Measurements from ENCODE around the gene PIN4. TPM values are rescaled to one million over a fixed set of nuclear protein-coding genes. Genes with fewer than 3 reads are reported as not detected.
"Not testable (repeated sequence)": the region's sequence is repeated elsewhere in the genome, so short reads cannot be mapped to it uniquely, and the experiment has no call there.

PIN4 gene
- polyA plus RNA-seq, 3 donors from 2014 or later, result 33.2 to 46.4 (median 33.3) TPM

DNA sequence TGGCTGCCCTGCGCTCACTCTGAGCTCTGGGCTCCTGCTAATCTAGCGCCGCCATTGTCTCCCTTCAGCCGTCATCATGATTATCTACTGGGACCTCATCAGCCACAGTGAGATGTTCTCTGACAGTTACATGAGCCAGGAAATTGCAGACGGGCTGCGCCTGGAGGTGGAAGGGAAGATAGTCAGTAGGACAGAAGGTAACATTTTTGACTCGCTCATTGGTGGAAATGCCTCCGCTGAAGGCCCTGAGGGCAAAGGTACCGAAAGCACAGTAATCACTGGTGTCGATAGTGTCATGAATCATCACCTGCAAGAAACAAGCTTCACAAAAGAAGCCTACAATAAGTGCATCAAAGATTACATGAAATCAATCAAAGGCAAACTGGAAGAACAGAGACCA lies 21.8 kb upstream of the PIN4 start:
- Mint-ChIP-seq H3K9me3 (no peaks in the 10 kb centered on the region), H3K4me1 (no peaks in the 10 kb centered on the region), H3K27ac (no peak overlapping the region), H3K36me3 (no peaks in the 10 kb centered on the region), H3K4me3 (no peak overlapping the region), H3K27me3 (ENCODE audit: low read depth in 3 of 3) (peaks cover 2 to 7% (median 5%) of the 10 kb centered on the region in 3 donors)
- no peak for DNase-seq

DNA sequence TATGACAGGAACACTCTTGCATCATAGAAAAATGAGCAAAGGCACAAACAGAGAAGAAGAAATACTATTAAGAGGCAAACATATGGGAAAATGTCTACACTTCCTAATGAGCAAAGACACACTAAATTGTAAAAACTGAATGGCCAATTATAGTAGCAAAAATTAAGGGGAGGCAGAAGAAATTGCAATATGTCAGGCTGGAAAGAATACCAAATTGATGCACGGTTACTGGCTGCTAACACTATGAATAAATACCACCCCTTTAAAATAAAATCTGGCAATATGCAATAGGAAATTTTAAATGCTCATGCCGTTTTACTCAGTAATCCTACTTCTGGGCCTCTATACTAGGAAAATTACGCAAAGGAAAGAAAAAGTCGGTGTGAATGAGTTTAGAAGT lies 16.0 kb upstream of the PIN4 start:
- Mint-ChIP-seq H3K4me1 (peaks cover 5 to 9% of the 10 kb centered on the region in 2 donors), H3K36me3 (no peaks in the 10 kb centered on the region), H3K27me3 (ENCODE audit: low read depth in 3 of 3) (peaks cover 0 to 6% (median 2%) of the 10 kb centered on the region in 3 donors), H3K27ac (no peak overlapping the region), H3K9me3 (no peaks in the 10 kb centered on the region), H3K4me3 (no peak overlapping the region)
- DNase-seq, result no peak

DNA sequence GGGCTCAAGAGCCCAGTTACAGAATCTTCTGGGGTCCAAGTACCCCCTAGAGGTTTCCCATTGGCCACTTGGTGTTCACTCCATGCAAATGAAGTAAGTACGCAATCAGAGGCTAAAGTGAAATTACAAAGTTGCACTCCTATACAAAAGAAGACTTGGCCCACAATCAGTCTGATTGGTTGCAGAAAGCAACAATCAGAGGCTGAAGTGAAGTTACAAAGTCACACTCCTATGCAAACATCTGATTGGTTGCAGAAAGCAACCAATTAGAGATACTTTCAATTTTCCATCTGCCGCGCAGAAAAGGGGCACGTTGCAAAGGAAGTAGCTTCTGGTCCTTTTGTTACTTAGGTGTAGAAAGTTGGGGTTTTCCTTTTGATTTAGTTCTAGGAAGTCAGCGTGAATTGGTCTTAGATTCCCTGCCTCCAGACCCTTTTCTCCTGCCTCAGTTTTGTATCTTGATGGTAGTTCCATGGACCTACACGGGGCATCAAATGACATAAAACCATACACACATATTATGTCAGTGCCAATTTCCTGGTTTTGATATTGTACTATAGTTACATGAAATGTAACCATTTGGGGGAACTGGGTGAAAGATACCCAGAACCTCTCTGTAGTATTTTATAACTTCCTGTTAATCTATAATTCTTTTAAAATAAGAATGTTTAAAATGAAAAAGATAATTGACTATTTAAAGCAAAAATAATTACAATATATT lies 12.4 kb upstream of the PIN4 start:
- Mint-ChIP-seq H3K4me1 (peaks cover 5 to 9% of the 10 kb centered on the region in 2 donors), H3K27ac (peak overlapping the region; percentile 82 to 95 (median 90)), H3K9me3 (no peaks in the 10 kb centered on the region), H3K4me3 (peak overlapping the region; percentile 73 to 94 (median 78)), H3K36me3 (no peaks in the 10 kb centered on the region), H3K27me3 (ENCODE audit: low read depth in 3 of 3) (peaks cover 0 to 6% (median 0%) of the 10 kb centered on the region in 3 donors)
- peak; percentile 54 to 75 (median 56) for DNase-seq

DNA sequence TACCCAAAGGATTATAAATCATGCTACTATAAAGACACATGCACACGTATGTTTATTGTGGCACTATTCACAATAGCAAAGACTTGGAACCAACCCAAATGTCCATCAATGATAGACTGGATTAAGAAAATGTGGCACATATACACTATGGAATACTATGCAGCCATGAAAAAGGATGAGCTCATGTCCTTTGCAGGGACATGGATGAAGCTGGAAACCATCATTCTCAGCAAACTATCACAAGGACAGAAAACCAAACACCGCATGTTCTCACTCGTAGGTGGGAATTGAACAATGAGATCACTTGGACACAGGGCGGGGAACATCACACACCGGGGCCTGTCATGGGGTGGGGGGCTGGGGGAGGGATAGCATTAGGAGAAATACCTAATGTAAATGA lies 5.3 kb upstream of the PIN4 start:
- not testable (repeated sequence) for H3K27me3 Mint-ChIP-seq (ENCODE audit: low read depth in 3 of 3)

DNA sequence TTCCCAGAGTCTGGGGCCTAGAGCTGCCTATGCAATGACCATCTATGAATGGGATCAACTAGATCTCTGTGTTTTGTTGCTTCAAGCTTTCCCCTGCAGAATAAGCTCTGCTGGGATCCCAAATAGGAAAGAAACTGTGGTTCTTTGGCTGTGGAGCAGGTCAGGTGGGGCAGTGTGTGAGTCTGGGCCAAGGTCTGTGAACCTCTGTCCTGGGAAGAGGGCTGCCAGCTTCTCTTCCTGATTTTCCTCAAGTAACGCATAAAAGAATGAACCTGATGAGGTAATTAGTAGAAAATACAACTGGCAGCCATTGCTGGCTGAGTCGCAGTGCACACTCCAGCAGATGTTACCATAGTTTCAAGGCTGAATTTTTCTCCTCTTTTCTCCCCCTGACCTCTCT lies 4.6 kb upstream of the PIN4 start:
- no peaks in the 10 kb centered on the region for H3K36me3 Mint-ChIP-seq
- peaks cover 0 to 3% of the 10 kb centered on the region in 2 donors for H3K4me1 Mint-ChIP-seq
- DNase-seq, result no peak
- H3K9me3 Mint-ChIP-seq, result no peaks in the 10 kb centered on the region
- no peak overlapping the region for H3K4me3 Mint-ChIP-seq
- H3K27me3 Mint-ChIP-seq (ENCODE audit: low read depth in 3 of 3), result peaks cover 0 to 5% (median 2%) of the 10 kb centered on the region in 3 donors
- no peak overlapping the region for H3K27ac Mint-ChIP-seq

More for the DNA sequence above, 5.3 kb upstream of the PIN4 start:
- H3K4me3 Mint-ChIP-seq, DNase-seq, H3K36me3 Mint-ChIP-seq, H3K27ac Mint-ChIP-seq, H3K4me1 Mint-ChIP-seq, H3K9me3 Mint-ChIP-seq: not testable (repeated sequence)

DNA sequence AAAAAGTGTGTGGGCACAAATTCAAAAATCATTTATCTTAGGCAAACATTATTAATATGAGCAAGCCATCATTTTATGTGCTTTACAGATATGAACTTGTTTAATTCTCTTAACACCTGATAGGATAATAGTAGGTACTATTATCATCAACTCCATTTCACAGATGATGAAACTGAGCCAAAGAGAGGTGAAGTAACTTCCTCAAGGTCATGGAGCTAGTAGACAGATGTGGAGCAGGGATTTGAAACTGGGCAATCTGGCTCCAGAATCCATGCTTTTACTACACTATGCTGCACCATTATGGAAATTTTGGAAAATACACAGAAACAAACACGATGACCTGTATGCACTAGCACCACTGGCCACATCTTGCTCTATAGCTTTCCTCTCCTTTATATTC lies 1.0 kb upstream of the PIN4 start:
- Mint-ChIP-seq H3K9me3 (no peaks in the 10 kb centered on the region), H3K27me3 (ENCODE audit: low read depth in 3 of 3) (peaks cover 0 to 4% (median 2%) of the 10 kb centered on the region in 3 donors), H3K27ac (peak overlapping the region in 2 of 6 donors; percentile 20 to 34), H3K4me3 (no peak overlapping the region), H3K4me1 (peaks cover 6% of the 10 kb centered on the region in 2 donors), H3K36me3 (no peaks in the 10 kb centered on the region)
- DNase-seq, result no peak

DNA sequence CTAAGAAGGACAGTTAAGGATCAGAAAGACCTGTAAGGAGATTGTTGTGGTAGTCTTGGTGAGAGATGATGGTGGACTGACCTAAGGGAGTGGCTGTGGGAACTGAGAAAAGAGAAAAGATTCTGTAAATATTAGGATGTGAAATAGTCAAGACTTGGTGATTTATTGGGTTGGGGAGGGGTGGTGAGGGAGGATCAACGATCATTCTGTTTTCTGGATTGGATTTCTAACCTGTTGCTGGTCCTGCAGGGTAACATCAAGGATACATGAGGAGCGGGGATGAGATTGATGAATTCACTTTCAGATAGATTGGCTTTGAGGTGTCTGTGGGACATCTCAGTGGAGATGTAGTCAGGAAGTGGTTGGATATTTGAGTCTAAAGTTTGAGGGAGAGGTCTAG lies 1.4 kb downstream of the PIN4 start:
- Mint-ChIP-seq H3K9me3 (no peaks in the 10 kb centered on the region), H3K27ac (no peak overlapping the region), H3K4me3 (no peak overlapping the region), H3K27me3 (ENCODE audit: low read depth in 3 of 3) (peaks cover 0 to 2% (median 2%) of the 10 kb centered on the region in 3 donors), H3K36me3 (peaks cover 0 to 3% (median 3%) of the 10 kb centered on the region in 3 donors), H3K4me1 (peaks cover 6 to 10% of the 10 kb centered on the region in 2 donors)
- no peak for DNase-seq

DNA sequence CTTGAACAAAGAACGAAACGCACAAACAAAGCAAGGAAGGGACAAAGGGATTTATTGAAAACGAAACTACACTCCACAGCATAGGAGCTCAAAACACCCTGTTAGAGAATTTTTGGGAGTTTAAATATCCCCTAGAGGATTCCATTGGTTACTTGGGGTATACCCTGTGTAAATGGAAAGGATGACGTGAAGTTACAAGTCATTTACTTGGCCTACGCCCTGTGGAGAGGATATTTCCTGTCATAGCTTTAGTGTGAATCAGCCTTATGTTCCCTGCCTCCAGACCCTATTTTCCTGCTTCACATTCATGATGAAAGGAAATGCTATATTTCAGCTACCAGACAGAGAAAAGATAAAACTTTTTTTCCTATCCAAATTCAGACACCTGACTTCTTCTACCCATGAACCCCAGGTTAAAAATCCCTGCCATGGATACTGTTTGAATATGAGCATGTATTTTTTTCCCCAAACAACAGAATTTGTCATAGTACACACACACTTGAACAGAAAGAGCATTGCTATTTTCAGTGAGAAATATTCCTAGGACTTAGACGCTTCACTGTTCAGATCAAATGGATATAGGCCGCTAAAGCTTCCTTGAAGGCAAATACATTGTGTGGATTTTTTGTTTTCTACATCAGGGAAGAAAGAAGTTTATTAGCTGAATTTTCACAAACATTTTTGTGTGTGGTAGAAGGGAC lies 20.4 kb downstream of the PIN4 start:
- Mint-ChIP-seq H3K4me3 (no peak overlapping the region), H3K9me3 (no peaks in the 10 kb centered on the region), H3K36me3 (peaks cover 0 to 12% (median 4%) of the 10 kb centered on the region in 3 donors), H3K27ac (peak overlapping the region in 1 of 6 donors; percentile 35), H3K27me3 (ENCODE audit: low read depth in 3 of 3) (peaks cover 0 to 2% (median 0%) of the 10 kb centered on the region in 3 donors), H3K4me1 (no peaks in the 10 kb centered on the region)
- no peak for DNase-seq

DNA sequence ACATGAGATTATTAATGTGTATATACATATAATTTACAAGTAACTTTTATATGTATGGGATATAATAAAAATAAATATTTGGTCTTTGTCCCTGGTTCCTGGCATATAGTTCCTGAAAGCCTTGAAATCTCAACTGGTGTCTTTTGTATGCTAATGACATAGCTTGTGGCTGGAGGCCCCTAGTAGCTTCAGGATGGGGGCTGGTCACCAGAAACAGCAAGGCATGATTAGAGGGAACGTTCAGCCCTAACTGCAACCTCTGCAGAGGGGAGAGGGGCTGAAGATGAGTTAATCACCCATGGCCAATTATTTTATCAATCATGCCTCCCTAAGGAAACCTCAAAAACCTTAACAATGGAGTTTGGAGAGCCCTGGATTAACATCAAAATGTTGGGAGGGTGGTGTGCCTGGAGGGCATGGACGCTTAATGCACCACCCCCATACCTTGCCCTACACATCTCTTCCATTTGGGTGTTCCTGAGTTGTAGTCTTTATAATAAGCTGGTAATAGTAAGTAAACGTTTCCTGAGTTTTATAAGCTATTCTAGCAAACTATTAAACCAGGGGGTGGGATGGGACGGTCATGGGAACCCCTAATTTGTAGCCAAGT lies 21.3 kb downstream of the PIN4 start:
- no peaks in the 10 kb centered on the region for H3K9me3 Mint-ChIP-seq
- no peaks in the 10 kb centered on the region for H3K4me1 Mint-ChIP-seq
- H3K4me3 Mint-ChIP-seq, result no peak overlapping the region
- peaks cover 0 to 2% (median 0%) of the 10 kb centered on the region in 3 donors for H3K27me3 Mint-ChIP-seq (ENCODE audit: low read depth in 3 of 3)
- peaks cover 0 to 10% (median 7%) of the 10 kb centered on the region in 3 donors for H3K36me3 Mint-ChIP-seq
- no peak for DNase-seq
- H3K27ac Mint-ChIP-seq, result no peak overlapping the region

DNA sequence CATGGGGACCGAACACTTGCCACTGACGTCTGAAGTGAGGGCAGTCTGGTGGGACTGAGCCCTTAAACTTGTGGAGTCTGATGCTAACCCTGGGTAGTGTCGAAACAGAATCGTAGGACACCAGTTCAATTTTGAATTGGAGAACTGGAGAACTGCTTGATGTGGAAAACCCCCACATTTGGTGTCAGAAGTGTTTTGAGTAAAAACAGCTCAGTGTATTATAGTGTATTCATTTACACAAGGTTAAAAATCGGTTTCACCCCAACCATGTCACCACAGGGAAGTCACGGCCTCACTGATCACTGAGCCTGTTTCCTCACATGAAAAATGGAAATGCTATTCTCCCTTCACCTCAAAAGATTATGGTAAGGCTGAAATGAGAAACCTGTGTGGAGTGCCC lies 21.9 kb downstream of the PIN4 start:
- Mint-ChIP-seq H3K4me1 (no peaks in the 10 kb centered on the region), H3K27me3 (ENCODE audit: low read depth in 3 of 3) (peaks cover 0 to 2% (median 0%) of the 10 kb centered on the region in 3 donors), H3K27ac (no peak overlapping the region), H3K9me3 (no peaks in the 10 kb centered on the region), H3K36me3 (peaks cover 0 to 10% (median 4%) of the 10 kb centered on the region in 3 donors), H3K4me3 (no peak overlapping the region)
- DNase-seq, result no peak

DNA sequence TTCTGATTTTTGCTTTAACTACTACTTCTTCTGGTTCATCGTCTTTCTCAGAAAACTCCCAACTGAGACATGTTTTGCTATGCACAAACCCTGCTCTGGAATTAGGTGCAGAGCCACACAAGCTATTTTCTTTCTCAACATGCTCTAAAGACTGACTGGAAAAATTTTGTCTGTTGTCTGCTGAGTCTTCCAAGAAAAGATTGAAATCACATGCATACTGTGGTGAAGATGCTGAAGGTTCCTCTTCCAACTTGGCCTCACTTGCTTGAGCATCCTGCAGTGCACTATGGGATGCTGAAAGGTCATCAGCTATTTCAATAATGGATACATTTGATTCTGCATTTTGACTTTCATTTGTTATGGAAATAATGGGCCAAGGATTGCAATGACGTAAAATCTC lies 24.1 kb downstream of the PIN4 start:
- Mint-ChIP-seq H3K9me3 (no peaks in the 10 kb centered on the region), H3K36me3 (peaks cover 3 to 14% (median 5%) of the 10 kb centered on the region in 3 donors), H3K27ac (no peak overlapping the region), H3K27me3 (ENCODE audit: low read depth in 3 of 3) (peaks cover 0 to 4% (median 0%) of the 10 kb centered on the region in 3 donors), H3K4me1 (no peaks in the 10 kb centered on the region), H3K4me3 (no peak overlapping the region)
- no peak for DNase-seq

DNA sequence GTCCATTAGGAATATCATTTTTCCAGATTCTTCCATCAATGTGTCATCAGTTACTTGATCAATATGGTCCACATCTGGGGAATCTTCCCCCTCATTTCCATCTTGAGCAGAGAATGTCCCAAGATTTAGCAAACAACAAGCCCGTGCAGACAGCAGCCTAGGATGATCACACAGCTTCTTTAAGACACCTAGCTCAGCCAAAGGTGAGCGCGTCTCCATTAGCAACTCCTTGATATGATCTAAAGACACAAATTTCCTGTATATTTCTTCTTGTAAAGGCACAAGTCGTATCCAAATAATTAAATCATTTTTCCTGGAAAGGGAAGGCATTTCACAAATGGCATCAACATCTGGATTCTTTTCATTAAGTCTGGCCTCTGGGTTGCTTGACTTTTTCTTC lies 25.8 kb downstream of the PIN4 start:
- Mint-ChIP-seq H3K27ac (no peak overlapping the region), H3K4me3 (no peak overlapping the region)

DNA sequence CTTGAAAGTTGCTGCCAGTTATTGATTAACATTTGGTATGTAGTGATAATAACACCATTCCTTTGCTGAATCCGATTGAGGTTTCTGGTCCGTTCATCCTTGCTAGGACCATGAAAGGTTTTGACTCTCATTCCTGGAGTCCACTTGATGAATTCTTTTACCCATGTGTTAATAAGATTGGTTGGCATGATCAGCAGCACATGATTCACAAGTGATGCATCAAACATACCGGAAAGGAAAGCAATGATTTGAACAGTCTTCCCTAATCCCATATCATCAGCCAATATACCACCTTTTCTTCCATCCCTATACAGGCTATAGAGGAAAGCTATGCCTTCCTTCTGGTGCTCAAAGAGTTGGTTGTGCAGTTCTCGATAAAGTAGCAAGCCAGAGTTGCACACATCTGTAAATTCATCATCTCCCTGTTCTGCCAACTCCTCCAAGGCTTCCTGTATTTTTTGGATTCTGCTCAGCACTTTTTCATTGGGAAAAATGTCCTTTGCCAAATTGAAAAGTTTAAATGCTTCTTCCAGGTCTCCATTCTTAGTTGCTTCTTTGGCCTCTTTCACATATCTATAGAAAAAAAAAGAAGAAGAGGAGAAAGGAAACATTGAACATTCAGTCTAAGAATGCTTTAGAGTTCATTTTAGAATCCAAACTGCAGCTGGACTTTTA lies 26.7 kb downstream of the PIN4 start:
- Mint-ChIP-seq H3K36me3 (peaks cover 3 to 14% (median 5%) of the 10 kb centered on the region in 3 donors), H3K4me3 (no peak overlapping the region), H3K9me3 (no peaks in the 10 kb centered on the region), H3K27ac (no peak overlapping the region), H3K27me3 (ENCODE audit: low read depth in 3 of 3) (peaks cover 0 to 2% (median 0%) of the 10 kb centered on the region in 3 donors), H3K4me1 (no peaks in the 10 kb centered on the region)
- no peak for DNase-seq

More for the DNA sequence above, 25.8 kb downstream of the PIN4 start:
- no peaks in the 10 kb centered on the region for H3K9me3 Mint-ChIP-seq
- peaks cover 3 to 14% (median 5%) of the 10 kb centered on the region in 3 donors for H3K36me3 Mint-ChIP-seq
- H3K27me3 Mint-ChIP-seq (ENCODE audit: low read depth in 3 of 3), result peaks cover 0 to 2% (median 0%) of the 10 kb centered on the region in 3 donors
- no peak for DNase-seq
- no peaks in the 10 kb centered on the region for H3K4me1 Mint-ChIP-seq
